Gastrocnemius medialis (tissue), 4 donors: Measurements from ENCODE around the gene UBXN2A. TPM values are rescaled to one million over a fixed set of nuclear protein-coding genes. Genes with fewer than 3 reads are reported as not detected.

Experiments
- ATAC-seq, 2 donors: fragments of 150-250 bp; one replicate each; pipeline ENCODE4 v1.9.1; 2016
- DNase-seq, 2 donors: peaks; one replicate each; pipeline ENCODE4 v3.0.0-alpha.2; 2019
- H3K27ac ChIP-seq, 4 donors: fragments of 200-600 bp; sonication (generic); 1 replicate in 1 of 4; 2 replicates in 3 of 4; pipeline ENCODE4 v1.5.1; 2016 to 2018; ENCODE audit warnings: mild to moderate bottlenecking in 2 of 4, moderate library complexity in 1 of 4
- H3K27me3 ChIP-seq, 3 donors: fragments of 200-600 bp; sonication (generic) in 2 of 3; 1 replicate in 1 of 3; 2 replicates in 2 of 3; pipeline versions ENCODE4 v1.5.1 to v1.6.0; 2016 to 2019; ENCODE audit warnings: mild to moderate bottlenecking in 1 of 3, moderate library complexity in 1 of 3
- H3K36me3 ChIP-seq, 2 donors: fragments of 200-600 bp; sonication (generic) in 1 of 2; one replicate each; pipeline ENCODE4 v1.5.1; 2017 to 2018
- H3K4me1 ChIP-seq, 2 donors: fragments of 200-600 bp; sonication (generic) in 1 of 2; one replicate each; pipeline ENCODE4 v1.5.1; 2016 to 2017; ENCODE audit warnings: mild to moderate bottlenecking in 2 of 2
- H3K4me3 ChIP-seq, 4 donors: fragments of 200-600 bp; sonication (generic) in 3 of 4; 1 replicate in 1 of 4; 2 replicates in 3 of 4; pipeline ENCODE4 v1.5.1; 2016 to 2019; ENCODE audit warnings: mild to moderate bottlenecking in 2 of 4
- H3K9me3 ChIP-seq, 3 donors: fragments of 200-600 bp; sonication (generic) in 2 of 3; 1 replicate in 1 of 3; 2 replicates in 2 of 3; pipeline ENCODE4 v1.5.1; 2016 to 2019
- CTCF ChIP-seq, 5 experiments: fragments of 450-650 bp in 3 of 5; fragments of 200-600 bp in 2 of 5; sonication (generic) in 2 of 5; IDR thresholded peaks in 4 of 5; conservative IDR thresholded peaks in 1 of 5; 1 replicate in 4 of 5; 2 replicates in 1 of 5; pipeline ENCODE4 v1.5.1; 2016 to 2019; ENCODE audit warnings: antibody characterized with exemption in 5 of 5, mild to moderate bottlenecking in 3 of 5, moderate library complexity in 3 of 5
- POLR2A ChIP-seq, 2 donors: fragments of 450-650 bp; IDR thresholded peaks; one replicate each; pipeline ENCODE4 v1.6.1; 2017; ENCODE audit warnings: antibody characterized with exemption in 2 of 2, mild to moderate bottlenecking in 2 of 2, moderate library complexity in 2 of 2
- in situ Hi-C, 4 donors: fragments of 200-750 bp; cut with MboI; loops; one replicate each; pipeline versions ENCODE4 v1.15.0 to v1.8.0; 2017; ENCODE audit warnings: low sequenced_read_pairs in 4 of 4
- intact Hi-C: fragments of 100-400 bp; cut with DNase I; formaldehyde crosslinking; loops from one replicate; pipeline ENCODE4 v1.15.1; 2023; ENCODE audit warnings: low total_unique reads
- total RNA-seq, 4 donors: library from RNA; depleted of rRNA; stranded (reverse); fragments of >200 nt; gene quantifications; one replicate each; pipeline versions ENCODE4 v1.1.0 to v1.2.3, GENCODE V29; 2016

The UBXN2A gene
- total RNA-seq, 4 donors from 2014 or later = 13.7 to 20.8 (median 17.0) TPM

GRCh38 chr2:24045511-24046508 is 105.5 kb downstream of the UBXN2A start:
- no peak for TF ChIP-seq CTCF (IDR thresholded peaks at IDR 0.05 in 4 of 5, conservative IDR thresholded peaks at IDR 0.05 in 1 of 5)
- no peak for TF ChIP-seq POLR2A (IDR thresholded peaks at IDR 0.05)
- DNase-seq (no peak), ATAC-seq (no peak)
- Histone ChIP-seq H3K27me3 (peaks cover 8 to 21% (median 18%) of the 10 kb centered on the region in 3 donors), H3K36me3 (no peaks in the 10 kb centered on the region), H3K4me3 (peak overlapping the region in 3 of 4 donors; percentile 68 to 98 (median 98)), H3K4me1 (peaks cover 19 to 27% of the 10 kb centered on the region in 2 donors), H3K9me3 (no peaks in the 10 kb centered on the region), H3K27ac (peak overlapping the region in 1 of 4 donors; percentile 85)
- intact Hi-C loops = loop anchor here (2.0 kb wide), 3 partner anchors 39 to 119 kb away; partner anchors contain the start of genes ATAD2B, FAM228B, PFN4 and TP53I3
- in situ Hi-C loops = loop anchor here in 1 of 4 donors (10.0 to 25.0 kb wide), 2 partner anchors 79 to 109 kb away; partner anchors contain the start of genes ATAD2B, FAM228B, PFN4 and UBXN2A

- Histone ChIP-seq H3K4me3 (peak overlapping the region; percentile 68 to 98 (median 90)), H3K4me1 (peaks cover 19 to 27% of the 10 kb centered on the region in 2 donors), H3K9me3 (no peaks in the 10 kb centered on the region), H3K36me3 (no peaks in the 10 kb centered on the region), H3K27ac (peak overlapping the region; percentile 79 to 85 (median 82)), H3K27me3 (peaks cover 8 to 21% (median 18%) of the 10 kb centered on the region in 3 donors)
- intact Hi-C loops = loop anchor here (2.0 kb wide), 3 partner anchors 38 to 120 kb away; partner anchors contain the start of genes ATAD2B, FAM228B, PFN4 and TP53I3
- in situ Hi-C loops = loop anchor here in 1 of 4 donors (10.0 to 25.0 kb wide), 2 partner anchors 78 to 109 kb away; partner anchors contain the start of genes ATAD2B, FAM228B, PFN4 and UBXN2A
- no peak for DNase-seq
- no peak for ATAC-seq
- TF ChIP-seq CTCF (IDR thresholded peaks at IDR 0.05 in 4 of 5, conservative IDR thresholded peaks at IDR 0.05 in 1 of 5) = no peak
- TF ChIP-seq POLR2A (IDR thresholded peaks at IDR 0.05) = no peak
Observed at GRCh38 chr2:24046599-24046929, 106.3 kb downstream of the UBXN2A start.

GRCh38 chr2:24046930-24047702 is 106.9 kb downstream of the UBXN2A start, which contains the start of gene WDCP:
Gene WDCP (minus strand): TSS chr2:24047391. CDS start chr2:24039494, 7,897 bp downstream.
- intact Hi-C loops = loop anchor here (1.0 to 2.0 kb wide), 4 partner anchors 29 to 120 kb away; partner anchors contain the start of genes ATAD2B, FAM228B, PFN4 and SF3B6
- peak within 1 kb of the TSS; percentile 79 to 85 (median 82) for H3K27ac ChIP-seq

More at GRCh38 chr2:24046930-24047702, 106.9 kb downstream of the UBXN2A start, which contains the start of gene WDCP:
- Histone ChIP-seq H3K4me3 (peak within 1 kb of the TSS; percentile 68 to 98 (median 90)), H3K4me1 (peaks cover 19 to 27% of the 10 kb centered on the region in 2 donors), H3K36me3 (no peaks in the 10 kb centered on the region), H3K9me3 (no peaks in the 10 kb centered on the region), H3K27me3 (peaks cover 8 to 21% (median 18%) of the 10 kb centered on the region in 3 donors)
- DNase-seq (peak; percentile 97), ATAC-seq (peak; percentile 100)
- TF ChIP-seq CTCF (IDR thresholded peaks at IDR 0.05 in 4 of 5, conservative IDR thresholded peaks at IDR 0.05 in 1 of 5) (no peak), POLR2A (IDR thresholded peaks at IDR 0.05) (peak; percentile 47 to 80)
- in situ Hi-C loops = loop anchor here in 1 of 4 donors (10.0 to 25.0 kb wide), 2 partner anchors 78 to 110 kb away; partner anchors contain the start of genes ATAD2B, FAM228B, PFN4 and UBXN2A
